GM13977 (cell line): Measurements from ENCODE around the gene HMGCS2.

Experiments used
- DNase-seq: peaks from one replicate; pipeline ENCODE4 v3.0.0; 2012; ENCODE audit warnings: low spot score
- CTCF ChIP-seq: IDR thresholded peaks from 2 replicates; pipeline ENCODE4 v1.5.1; 2012; ENCODE audit warnings: mild to moderate bottlenecking, control low read depth; ENCODE audit not compliant: insufficient read depth; ENCODE audit errors: extremely low read depth, missing control alignments
- in situ Hi-C: fragments of 300-500 bp; cut with MboI; formaldehyde crosslinking; loops from one replicate; pipeline ENCODE4 v1.12.0; 2022; ENCODE audit warnings: low sequenced_read_pairs, low pct_unique_long_range_greater_than_20kb, mixed read lengths, inconsistent platforms; ENCODE audit not compliant: unreplicated experiment

The HMGCS2 gene

GRCh38 chr1:119743308-119743707, 25.4 kb downstream of the HMGCS2 start:
- DNase-seq, result no peak
- no peak for TF ChIP-seq CTCF
- in situ Hi-C loops, result no loop called here

- in situ Hi-C loops, result no loop called here
- no peak for TF ChIP-seq CTCF
- no peak for DNase-seq
Measured at GRCh38 chr1:119742677-119743076, 26.0 kb downstream of the HMGCS2 start.

GRCh38 chr1:119742202-119742601, 26.5 kb downstream of the HMGCS2 start:
- no peak for TF ChIP-seq CTCF
- in situ Hi-C loops, result no loop called here
- DNase-seq, result no peak

GRCh38 chr1:119740896-119741780, 27.6 kb downstream of the HMGCS2 start:
- in situ Hi-C loops, result no loop called here
- DNase-seq, result no peak
- no peak for TF ChIP-seq CTCF

GRCh38 chr1:119740261-119740660, 28.4 kb downstream of the HMGCS2 start:
- no peak for TF ChIP-seq CTCF
- no peak for DNase-seq
- in situ Hi-C loops, result no loop called here

- no peak for DNase-seq
- in situ Hi-C loops, result no loop called here
- no peak for TF ChIP-seq CTCF
Measured at GRCh38 chr1:119739150-119739549, 29.6 kb downstream of the HMGCS2 start.
